Measurements from ENCODE around the gene STON1.
"Not testable (repeated sequence)": the region's sequence is repeated elsewhere in the genome, so short reads cannot be mapped to it uniquely, and the experiment has no call there.

The STON1 gene

DNA sequence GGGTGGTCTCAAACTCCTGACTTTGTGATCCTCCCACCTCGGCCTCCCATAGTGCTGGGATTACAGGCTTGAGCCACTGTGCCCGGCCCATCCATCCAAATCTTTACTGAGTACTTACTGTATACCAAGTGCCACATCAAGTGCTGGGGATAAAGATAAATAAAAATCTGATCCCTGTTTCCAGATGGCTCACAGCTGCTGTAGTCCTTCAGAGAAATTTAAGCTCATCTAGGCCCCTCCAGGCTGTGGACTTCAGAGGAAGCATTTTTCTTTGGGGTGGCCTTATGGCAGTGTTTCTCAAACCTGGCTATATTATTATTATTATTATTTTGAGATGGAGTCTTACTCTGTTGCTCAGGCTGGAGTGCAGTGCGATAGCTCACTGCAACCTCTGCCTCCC is 54.0 kb downstream of the STON1 start:
- DNase-seq: no peak

DNA sequence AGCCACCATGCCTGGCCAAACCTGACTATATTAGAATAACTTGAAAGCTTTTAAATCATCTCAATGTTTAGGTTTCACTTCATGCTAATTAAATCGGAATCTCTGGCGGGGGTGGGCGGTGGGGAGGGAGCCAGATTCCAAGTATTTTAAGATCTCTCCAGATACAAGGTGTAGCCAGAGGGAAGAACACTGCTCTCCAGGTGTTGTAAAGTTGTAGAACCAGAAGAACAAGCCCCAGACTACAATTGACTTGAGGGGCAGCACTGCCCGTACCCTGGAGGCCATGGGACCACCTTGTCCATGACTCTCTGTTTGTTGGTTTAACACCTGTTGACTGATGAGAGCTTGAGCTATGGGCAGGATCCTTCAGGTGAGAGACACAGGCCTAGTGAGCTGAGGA is 54.6 kb downstream of the STON1 start:
- DNase-seq: no peak

DNA sequence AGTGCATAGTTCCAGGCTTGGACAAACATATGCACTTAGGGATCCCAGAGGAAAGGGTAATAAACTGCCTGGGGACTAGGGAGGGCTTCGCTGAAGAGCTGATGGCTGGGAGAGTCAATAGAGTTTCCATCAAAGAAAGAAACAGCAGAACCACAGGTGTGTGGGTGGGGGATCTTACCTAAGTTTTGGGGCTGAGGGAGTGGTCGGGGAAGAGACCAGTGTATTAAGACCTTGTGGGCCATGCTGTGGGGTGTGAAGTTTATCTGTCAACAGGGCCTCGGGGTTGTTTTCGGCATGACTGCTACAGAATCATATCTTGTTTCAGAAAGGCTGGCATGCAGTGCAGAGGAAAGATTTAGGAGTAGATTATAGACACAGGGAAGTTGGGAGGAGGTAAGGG is 56.5 kb downstream of the STON1 start:
- no peak for DNase-seq

DNA sequence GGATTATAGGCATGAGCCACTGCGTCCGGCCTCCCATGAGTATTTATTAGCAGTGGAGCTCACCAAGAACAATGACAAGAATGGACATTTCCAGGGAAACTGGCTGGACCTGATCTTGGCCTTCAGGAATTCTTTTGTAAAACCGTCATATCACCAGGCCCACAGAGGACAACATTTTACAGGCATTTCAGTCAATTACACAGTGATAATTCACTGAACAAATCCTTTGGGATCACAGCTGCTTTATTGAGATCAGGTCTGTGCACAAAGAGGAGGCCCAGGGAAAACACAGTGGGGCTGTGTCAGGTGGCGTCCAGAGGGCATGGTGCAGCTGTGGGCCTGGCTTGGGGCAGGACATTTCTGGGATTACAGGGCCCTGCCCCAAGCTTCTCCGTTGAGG is 57.6 kb downstream of the STON1 start:
- DNase-seq: no peak

DNA sequence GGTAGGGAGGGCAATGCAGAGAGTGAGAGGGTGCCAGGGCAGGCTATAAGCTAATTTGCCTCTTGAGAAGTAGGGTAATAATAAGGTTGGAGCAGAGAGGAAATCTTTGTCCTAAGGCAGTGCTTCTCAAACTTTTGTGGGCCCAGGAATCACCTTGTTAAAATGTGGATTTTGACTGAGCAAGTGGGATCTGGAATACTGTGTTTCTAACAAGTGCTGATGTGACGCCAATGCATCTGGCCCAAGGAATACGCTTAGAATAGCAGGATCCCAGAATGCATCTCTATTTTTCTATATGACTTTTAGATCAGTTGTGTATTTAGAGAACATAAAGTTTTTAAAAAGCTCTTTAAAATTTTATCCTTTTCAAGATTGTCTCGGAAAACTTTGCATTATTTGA is 58.0 kb downstream of the STON1 start:
- DNase-seq: no peak

DNA sequence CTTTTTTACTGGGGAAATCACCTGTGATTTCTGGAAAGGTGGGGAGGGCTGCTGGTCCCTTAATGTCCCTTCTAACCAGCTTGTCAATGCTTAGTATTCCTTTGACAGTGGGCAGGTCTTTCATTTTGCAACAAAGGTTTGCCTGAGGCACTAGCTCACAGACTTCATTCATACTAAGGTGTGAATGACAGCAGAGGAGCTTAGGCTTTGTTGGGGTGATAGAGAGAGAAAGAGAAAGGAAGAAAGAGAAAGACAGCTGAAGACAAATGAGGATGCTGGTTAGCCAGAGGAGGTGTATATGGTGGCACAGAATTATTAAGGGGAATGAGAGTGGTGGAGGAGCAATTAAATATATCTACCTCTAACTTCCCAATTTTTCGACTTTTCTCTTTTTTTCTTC is 58.8 kb downstream of the STON1 start:
- DNase-seq: no peak

DNA sequence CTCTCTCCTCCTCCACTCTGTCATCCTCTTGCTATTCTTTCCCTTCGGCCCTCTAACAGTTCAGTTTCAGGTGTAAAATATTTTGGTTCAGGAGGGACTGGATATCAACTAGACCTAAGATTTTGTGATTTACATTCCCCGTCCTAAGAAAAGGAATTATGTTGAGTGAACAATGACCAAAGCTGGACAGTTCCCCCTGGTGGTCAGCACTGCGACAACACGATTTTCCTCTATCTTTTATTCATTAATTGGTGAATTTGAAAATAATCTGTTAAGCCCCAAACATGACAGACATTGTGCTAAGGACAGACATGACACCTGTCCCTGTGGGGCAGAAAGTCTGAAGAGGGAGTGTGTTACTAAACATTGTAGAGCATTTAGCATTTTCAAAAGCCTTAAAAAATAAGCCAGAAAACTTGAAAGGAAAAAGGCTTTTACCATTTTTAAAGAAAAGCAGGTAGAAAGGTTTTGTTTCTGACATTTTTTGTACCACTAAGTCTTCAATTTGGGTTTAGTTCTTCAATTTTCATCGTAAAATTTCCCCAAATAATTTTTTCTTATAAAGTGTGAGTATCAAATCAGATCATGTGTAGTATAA is 59.3 kb downstream of the STON1 start:
- DNase-seq: no peak

DNA sequence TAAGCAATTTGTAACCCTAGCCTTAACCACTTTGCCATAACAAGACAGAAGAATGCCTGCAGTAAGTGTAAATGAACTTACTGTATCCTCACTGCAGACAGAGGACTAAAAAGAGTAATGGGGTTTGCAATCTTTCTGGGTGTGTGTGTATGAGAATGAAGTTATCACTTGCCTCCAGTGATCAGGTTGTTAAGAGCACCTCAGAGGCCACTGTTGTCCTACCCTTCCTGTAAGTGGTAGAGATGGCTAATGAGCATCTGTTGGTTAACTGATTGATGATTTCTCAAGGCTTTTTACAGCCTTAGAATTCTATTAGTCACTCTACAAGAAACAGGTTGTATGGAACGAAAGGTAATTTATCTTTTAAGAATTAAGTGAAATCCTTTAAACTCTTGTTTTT is 60.1 kb downstream of the STON1 start:
- DNase-seq: no peak

DNA sequence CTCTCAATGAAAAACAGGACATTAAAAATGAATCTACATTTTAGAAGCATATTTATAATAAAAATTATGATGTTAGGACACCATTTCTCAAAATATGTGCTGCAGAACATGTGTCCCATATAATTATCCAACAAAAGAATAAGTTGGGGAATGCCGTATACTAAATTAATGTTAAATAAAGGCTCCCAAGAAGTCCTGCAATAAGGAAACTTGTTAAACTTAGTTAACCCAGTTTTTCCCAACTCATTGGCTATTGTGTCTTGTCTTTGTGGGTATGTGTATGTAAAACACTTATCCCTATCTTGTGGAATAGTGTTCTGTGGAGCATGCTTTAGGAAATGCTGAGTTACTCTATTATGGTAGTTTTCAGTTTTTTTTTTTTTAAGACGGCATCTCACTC is 62.1 kb downstream of the STON1 start:
- no peak for DNase-seq

DNA sequence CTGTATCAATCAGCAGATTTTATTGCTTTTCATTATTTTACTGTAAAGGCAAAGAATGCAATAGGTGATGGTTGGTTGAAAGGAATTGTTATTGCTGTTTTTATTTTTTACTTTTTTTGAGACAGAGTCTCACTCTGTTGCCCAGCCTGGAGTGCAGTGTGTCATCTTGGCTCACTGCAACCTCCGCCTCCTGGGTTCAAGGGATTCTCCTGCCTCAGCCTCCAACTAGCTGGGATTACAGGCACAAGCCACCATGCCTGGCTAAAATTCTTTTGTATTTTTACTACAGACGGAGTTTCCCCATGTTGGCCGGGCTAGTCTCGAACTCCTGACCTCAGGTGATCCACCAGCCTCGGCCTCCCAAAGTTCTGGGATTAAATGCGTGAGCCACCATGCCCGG is 66.8 kb downstream of the STON1 start:
- not testable (repeated sequence) for DNase-seq

DNA sequence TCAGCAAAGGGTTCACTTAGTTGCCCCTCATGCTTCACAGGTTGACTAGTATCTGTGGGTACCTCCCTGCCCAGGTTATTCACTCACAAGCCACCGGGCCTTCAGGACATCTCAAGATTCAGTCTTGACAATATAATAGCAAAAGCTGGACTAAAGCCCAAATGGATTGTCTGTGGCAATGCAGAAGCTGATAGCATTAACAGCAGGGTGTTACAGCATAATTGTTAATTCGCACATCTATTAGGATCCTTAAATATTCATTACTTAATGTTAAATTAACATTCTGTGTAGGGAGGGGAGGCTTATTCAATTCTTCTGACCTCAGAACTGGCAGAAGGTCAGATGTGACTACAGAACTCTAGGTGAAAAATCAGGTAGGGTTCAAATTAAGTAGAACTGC is 67.5 kb downstream of the STON1 start:
- no peak for DNase-seq

DNA sequence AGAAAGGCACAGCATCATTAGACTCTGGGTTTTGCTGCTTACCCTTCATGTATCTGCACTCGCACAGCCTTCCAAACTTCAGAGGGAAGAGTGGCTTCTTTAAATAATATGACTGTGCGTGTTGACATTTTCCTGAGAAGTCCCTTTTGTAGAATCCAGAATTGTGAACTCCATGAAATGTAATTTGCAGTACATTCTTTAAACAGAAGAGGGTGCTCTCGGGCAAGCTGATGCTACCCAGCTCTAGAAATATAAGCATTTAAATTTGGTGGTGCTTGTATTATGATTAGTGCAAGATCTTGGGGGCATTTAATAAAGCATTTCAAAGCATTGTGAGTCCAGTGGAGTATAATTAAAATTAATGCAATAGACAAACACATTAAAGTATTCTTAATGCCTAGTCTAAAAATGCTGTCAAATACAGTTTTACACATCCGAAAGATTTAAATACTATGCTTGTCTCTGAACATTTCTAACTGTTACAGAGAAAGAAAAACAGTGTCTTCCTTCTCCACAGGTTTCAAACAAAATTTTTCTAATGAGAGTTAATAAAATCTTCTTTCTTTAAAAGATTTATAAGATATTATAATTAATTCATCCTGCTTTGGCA is 70.4 kb downstream of the STON1 start:
- DNase-seq: no peak

DNA sequence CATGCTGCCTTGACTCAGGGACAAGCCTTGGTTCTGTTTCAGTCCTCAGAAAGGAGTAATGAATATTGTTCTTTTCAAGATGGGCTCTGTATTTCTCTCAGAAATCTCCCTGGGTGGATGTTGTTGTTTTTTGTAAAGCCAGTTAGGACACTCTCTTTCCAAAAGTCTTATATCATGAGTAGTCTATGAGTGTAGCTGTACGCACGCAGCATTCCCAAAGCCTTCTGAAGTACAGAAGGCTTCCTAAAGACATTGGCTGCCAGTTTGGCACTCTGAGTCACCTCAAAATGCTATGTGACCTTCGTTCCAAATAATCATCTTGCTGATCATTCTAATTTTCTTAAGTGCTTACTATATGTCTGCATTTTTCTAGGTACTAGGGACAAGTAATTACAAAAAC is 71.0 kb downstream of the STON1 start:
- no peak for DNase-seq

DNA sequence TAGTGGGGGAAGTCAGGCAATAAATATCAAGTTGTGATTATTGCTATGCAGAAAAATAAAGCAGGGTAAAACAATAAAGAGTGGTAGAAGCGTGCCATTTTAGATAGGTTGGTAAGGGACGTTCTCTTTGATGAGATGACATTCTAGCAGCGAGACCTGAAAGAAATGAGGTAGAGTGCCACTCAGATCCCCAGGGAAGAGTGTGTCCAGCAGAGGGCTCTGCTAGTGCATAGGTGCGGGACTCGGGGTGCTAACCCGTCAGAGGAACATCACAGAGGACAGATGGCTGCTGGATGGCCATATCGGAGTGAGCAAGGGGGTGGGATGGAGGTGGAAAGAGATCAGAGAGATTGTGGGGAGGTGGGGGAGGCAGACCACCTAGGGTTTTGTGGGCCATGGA is 71.4 kb downstream of the STON1 start:
- no peak for DNase-seq

DNA sequence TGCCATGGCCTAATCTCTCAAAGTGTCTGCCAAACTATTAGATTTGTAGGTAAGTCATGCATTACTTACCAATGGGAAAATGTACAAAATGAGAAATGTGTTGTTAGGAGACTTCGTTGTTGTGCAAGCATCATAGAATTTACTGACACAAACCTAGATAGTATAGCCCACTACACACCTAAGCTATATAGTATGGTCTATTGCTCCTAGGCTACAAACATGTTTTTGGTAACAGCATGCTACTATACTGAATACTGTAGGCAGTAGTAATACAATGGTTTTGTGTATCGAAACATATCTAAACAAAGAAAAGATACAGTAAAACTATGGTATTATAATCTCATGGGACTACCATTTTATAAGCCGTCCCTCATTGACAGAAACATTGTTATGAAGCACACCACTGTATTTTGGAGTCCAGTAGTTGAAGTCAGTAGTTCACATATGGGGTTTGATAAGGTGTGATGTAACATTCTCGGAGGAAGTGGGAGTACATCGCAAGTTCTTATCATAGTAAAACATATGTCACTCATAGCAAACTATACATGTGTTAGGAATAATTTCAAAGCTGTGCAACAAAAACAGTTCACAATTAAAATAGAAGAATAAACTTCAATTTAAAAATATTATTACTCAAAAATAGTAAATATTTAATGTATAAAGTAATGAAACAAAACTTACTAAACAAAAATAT is 75.7 kb downstream of the STON1 start:
- no peak for DNase-seq

DNA sequence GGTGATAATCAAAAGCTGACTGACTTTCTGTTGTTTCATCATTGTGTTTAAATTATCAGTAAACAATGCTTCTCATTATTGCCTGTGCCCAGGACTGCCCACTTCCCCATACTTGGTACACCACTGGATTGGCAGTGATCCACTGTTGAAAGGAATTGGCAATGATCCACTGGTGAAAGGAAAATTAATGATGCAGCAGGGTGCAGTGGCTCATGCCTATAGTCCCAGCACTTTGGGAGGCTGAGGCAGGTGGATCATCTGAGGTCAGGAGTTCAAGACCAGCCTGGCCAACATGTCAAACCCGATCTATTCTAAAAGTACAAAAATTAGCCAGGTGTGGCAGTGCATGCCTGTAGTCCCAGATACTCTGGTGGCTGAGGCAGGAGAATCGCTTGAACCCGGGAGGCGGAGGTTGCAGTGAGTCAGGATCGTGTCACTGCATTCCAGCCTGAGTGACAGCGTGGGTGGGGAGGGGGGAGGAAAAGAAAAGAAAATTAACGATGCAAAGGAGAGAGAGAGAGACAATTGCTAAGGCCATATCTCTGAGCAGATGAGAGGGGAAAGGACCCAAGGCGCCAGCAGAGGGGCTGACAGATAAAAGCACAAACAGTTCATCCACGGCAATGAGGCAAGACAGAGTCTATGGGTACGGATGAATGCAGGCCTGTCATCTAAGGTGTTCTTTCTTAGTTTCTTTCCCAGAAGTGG is 77.5 kb downstream of the STON1 start:
- no peak for DNase-seq

DNA sequence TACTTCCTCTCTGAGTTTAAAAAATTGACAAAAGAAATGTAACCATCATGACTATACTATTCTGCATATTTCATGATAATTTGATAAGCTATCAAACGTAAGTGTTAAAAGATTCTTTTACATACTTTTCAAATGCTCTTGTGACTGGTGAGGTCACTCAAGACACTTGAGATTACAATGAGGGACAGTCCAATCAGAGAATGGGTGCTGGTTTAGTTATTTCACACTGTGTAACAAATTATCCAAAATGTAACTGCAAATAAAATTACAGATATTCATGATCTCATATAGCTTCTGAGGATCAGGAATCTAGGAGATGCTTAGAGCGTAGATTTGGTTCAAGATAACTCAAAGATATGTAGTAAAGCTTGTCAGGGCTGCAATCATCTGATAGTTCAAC is 83.3 kb downstream of the STON1 start:
- DNase-seq: no peak

DNA sequence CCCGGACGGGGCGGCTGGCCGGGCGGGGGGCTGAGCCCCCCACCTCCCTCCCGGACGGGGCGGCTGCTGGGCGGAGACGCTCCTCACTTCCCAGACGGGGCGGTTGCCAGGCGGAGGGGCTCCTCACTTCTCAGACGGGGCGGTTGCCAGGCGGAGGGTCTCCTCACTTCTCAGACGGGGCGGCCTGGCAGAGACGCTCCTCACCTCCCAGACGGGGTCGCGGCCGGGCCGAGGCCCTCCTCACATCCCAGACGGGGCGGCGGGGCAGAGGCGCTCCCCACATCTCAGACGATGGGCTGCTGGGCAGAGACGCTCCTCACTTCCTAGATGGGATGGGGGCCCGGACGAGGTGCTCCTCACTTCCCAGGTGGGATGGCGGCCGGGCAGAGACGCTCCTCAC is 84.6 kb downstream of the STON1 start:
- DNase-seq: not testable (repeated sequence)

DNA sequence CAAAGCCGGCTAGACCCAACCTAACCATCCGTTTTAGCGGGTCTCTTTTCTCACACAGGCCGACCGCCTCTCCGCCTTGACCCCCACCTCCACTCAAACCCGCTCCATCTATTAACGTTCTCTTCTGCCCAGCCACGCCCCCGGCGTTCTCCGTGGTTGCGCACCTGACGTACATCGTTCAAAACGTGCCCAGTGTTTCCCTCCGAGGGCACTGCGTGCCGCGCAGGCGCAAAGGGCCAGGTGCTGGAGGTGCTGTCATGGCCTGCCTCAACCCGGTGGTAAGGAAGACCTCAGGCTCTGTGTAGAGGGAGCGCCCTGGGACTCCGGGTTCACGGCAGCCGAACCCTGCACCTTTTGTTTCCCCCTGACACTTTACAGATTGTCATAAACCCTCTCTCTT is 87.7 kb downstream of the STON1 start, which contains the start of gene GTF2A1L:
GTF2A1L (plus strand) TSS at position 239 of the 400 bp plus-strand sequence; CDS start at position 258, 19 bp downstream.
- DNase-seq: no peak

DNA sequence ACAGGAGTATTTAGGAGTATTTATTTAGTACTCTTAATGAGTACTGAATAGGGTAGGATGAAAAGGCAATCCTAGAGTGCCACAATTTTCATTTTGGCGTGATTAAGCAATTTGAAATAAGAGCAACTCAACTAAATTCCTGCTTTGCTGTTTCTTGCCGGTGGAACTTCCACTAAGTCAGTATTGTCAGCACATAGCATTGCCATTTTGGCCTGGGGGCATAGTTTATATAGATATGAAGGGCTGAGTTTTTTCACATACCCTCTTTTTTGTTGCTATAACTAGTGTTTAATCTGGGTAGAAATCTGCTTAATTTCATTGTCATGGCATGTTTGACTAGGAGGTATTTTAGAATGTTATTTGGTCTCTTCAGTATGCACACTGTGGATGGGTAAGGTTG is 89.6 kb downstream of the STON1 start:
- no peak for DNase-seq

DNA sequence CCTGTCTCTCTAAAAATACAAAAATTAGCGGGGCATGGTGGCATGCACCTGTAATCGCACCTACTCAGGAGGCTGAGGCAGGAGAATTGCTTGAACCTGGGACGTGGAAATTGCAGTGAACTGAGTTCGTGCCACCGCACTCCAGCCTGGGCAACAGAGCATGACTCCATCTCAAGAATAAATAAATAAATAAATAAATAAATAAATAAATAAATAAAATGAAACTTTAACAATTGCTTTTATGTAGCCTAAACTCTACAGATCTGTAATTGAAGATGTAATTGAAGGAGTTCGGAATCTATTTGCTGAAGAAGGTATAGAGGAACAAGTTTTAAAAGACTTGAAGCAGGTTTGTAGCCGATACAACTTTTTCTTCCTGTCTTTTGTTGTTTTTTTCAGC is 90.7 kb downstream of the STON1 start:
- DNase-seq: no peak

DNA sequence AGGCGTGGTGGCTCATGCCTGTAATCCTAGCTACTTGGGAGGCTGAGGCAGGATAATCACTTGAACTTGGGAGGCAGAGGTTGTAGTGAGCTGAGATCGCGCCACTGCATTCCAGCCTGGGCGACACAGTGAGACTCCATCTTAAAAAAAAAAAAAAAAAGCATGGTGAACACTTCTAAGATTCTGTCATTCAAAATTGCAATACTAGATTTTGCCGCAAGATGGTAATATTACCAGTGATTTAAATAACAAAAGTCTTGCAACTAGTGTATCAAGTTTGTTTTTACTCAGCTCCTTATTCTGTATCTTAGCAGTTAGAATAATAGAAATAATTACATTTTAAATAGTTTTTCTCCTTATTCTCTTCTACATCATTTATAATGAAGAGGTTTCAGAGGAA is 92.7 kb downstream of the STON1 start:
- not testable (repeated sequence) for DNase-seq

DNA sequence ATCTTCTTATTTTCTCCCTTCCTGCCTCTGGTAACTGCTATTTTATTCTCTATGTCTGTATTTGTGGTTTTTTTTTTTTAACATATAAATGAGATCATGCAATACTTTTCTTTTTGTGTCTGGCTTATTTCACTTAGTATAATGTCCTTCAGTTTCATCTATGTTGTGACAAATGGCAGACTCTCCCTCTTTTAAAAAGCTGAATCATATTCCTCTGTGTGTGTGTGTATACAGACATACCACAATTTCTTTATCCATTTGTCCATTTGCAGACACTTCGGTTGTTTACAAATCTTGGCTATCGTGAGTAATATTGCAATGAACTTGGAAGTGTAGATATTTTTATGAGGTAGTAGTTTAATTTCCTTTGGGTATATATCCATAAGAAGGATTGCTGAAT is 94.7 kb downstream of the STON1 start:
- DNase-seq: no peak

DNA sequence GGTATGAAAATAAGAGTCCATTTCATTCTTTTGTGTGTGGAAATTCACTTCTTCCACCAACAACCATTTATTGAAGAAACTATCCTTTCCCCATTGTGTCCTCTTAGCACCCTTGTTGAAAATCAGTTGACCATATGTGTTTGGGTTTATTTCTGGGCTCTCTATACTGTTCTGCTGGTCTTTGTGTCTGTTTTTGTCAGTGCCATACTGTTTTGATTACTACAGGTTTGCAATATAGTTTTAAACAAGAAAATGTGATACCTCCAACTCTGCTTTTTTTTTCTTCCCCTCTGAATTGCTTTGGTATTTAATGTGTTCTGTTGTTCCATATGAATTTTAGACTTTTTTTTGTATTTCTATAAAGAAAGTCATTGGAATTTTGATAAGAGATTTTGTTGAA is 96.1 kb downstream of the STON1 start:
- DNase-seq: no peak
